Measurements from ENCODE around the gene CHCHD10. TPM values are rescaled to one million over a fixed set of nuclear protein-coding genes. Genes with fewer than 3 reads are reported as not detected.

The CHCHD10 gene
- total RNA-seq, 1 experiment from 2014 or later = 198 TPM

GRCh38 chr22:23764899-23765881 is 2.6 kb downstream of the CHCHD10 start:
- CTCF ChIA-PET = interaction anchor here (0.9 to 1.5 kb wide), 3 partner anchors 60 to 85 kb away, joined by 3 to 5 read pairs (median 4); no protein-coding TSS in a partner anchor
- no peak overlapping the region for H3K4me3 Mint-ChIP-seq
- POLR2A ChIA-PET = no interaction called here
- H3K9me3 Mint-ChIP-seq = no peaks in the 10 kb centered on the region
- TF ChIP-seq SMAD3 (CRISPR knock-in tag; IDR thresholded peaks at IDR 0.05; ENCODE audit: borderline replicate concordance) (no peak), CREB1 (CRISPR knock-in tag; IDR thresholded peaks at IDR 0.05) (no peak), ZNF121 (CRISPR knock-in tag; IDR thresholded peaks at IDR 0.05) (no peak), FOXP1 (CRISPR knock-in tag; IDR thresholded peaks at IDR 0.05; ENCODE audit: borderline replicate concordance) (no peak), ELF4 (CRISPR knock-in tag; IDR thresholded peaks at IDR 0.05; ENCODE audit: low read depth) (no peak), USF1 (CRISPR knock-in tag; IDR thresholded peaks at IDR 0.05) (no peak), ZNF138 (CRISPR knock-in tag; conservative IDR thresholded peaks at IDR 0.05) (no peak), JAZF1 (CRISPR knock-in tag; IDR thresholded peaks at IDR 0.05) (no peak), GABPB1 (CRISPR knock-in tag; IDR thresholded peaks at IDR 0.05) (peak; percentile 100), MLX (CRISPR knock-in tag; IDR thresholded peaks at IDR 0.05) (no peak), ZNF416 (CRISPR knock-in tag; IDR thresholded peaks at IDR 0.05) (no peak), ZNF232 (CRISPR knock-in tag; IDR thresholded peaks at IDR 0.05) (no peak), MAX (CRISPR knock-in tag; IDR thresholded peaks at IDR 0.05) (peak; percentile 24; the same call in 1 of the 2 replicates), ZBTB43 (CRISPR knock-in tag; IDR thresholded peaks at IDR 0.05) (no peak), ZNF281 (CRISPR knock-in tag; IDR thresholded peaks at IDR 0.05) (no peak)
- ATAC-seq (no peak), DNase-seq (ENCODE audit: low spot score) (no peak)
- H3K36me3 Mint-ChIP-seq = peaks cover 2% of the 10 kb centered on the region
- H3K27me3 Mint-ChIP-seq (ENCODE audit: low read depth) = peaks cover 20% of the 10 kb centered on the region
- no peak overlapping the region for H3K27ac Mint-ChIP-seq
- peaks cover 32% of the 10 kb centered on the region for H3K4me1 Mint-ChIP-seq

GRCh38 chr22:23763954-23764353 is 3.8 kb downstream of the CHCHD10 start:
- Mint-ChIP-seq H3K9me3 (no peaks in the 10 kb centered on the region), H3K4me1 (peaks cover 29% of the 10 kb centered on the region), H3K27ac (peak overlapping the region; percentile 70; the same call in 1 of the 2 replicates), H3K27me3 (ENCODE audit: low read depth) (peaks cover 8% of the 10 kb centered on the region), H3K36me3 (peaks cover 2% of the 10 kb centered on the region), H3K4me3 (peak overlapping the region; percentile 41; the same call in 1 of the 2 replicates)
- ChIA-PET CTCF (interaction anchor here (1.1 to 2.0 kb wide), 3 partner anchors 13 to 94 kb away, joined by 4 to 15 read pairs (median 5); partner anchors contain the start of genes SLC2A11 and ZNF70), POLR2A (interaction anchor here (1.5 kb wide), 1 partner anchor 94 kb away, joined by 3 read pairs; the partner anchor contains the start of gene SLC2A11)
- DNase-seq (ENCODE audit: low spot score) = no peak
- no peak for ATAC-seq
- TF ChIP-seq ERG (CRISPR knock-in tag; IDR thresholded peaks at IDR 0.05) = no peak
- no peak for TF ChIP-seq GTF2I (CRISPR knock-in tag; conservative IDR thresholded peaks at IDR 0.05)
- TF ChIP-seq ZNF416 (CRISPR knock-in tag; IDR thresholded peaks at IDR 0.05) = no peak
- no peak for TF ChIP-seq NFYB (CRISPR knock-in tag; conservative IDR thresholded peaks at IDR 0.05; ENCODE audit: low read depth)
- no peak for TF ChIP-seq AR (CRISPR knock-in tag; IDR thresholded peaks at IDR 0.05)
- no peak for TF ChIP-seq ZBTB21 (CRISPR knock-in tag; IDR thresholded peaks at IDR 0.05; ENCODE audit: borderline replicate concordance)
- TF ChIP-seq ELF4 (CRISPR knock-in tag; IDR thresholded peaks at IDR 0.05; ENCODE audit: low read depth) = no peak
- no peak for TF ChIP-seq FOXP1 (CRISPR knock-in tag; IDR thresholded peaks at IDR 0.05; ENCODE audit: borderline replicate concordance)
- TF ChIP-seq ZNF512 (CRISPR knock-in tag; IDR thresholded peaks at IDR 0.05; ENCODE audit: borderline replicate concordance) = no peak
